NCI-H2107 treated with DMSO at 0.1 percent for 48 hours (cell line): ENCODE results near the gene HHATL.

Experiments used
- DNase-seq: peaks from one replicate; lab custom pipeline; 2025; ENCODE audit not compliant: unreplicated experiment; lab: John Stamatoyannopoulos, UW

HHATL gene

GRCh38 chr3:42699511-42699971, 3.1 kb downstream of the HHATL start:
- DNase-seq = no peak

- DNase-seq = no peak
Observed at GRCh38 chr3:42698911-42699230, 3.7 kb downstream of the HHATL start.

DNA sequence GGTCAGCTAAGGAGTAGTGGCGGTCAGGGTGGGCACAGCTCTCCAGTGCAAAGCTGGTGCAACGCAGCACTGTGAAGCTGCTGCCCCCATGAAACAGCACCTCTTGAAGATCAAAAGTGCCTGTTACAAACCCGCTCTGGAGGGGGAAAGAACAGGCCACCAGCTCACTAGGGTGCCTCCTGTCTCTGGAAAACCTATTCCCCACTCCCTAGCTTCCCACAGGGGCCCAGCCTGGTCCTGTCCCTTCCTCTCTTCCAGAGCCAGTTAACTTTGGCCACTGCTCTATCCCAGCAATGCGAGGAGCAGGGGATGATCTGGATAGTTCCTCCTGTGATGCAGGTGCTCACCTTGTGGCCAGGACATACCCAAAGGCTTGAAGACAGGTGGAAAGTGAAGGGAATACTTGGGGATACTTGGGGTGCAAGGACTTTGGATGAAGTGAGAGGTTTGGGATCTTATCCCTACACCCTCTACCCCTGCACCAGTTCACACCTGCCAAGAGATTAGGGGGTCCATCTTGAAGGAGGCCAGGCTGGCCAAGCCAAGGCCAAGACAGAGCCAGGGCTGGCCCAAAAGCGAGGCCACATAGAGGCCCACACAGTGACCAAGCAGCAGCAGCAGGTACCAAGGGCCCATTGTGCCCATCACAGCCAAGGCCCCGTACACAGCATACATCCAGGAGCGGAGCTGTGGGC, 4.2 kb downstream of the HHATL start:
- no peak for DNase-seq

GRCh38 chr3:42697289-42698051, 5.1 kb downstream of the HHATL start:
- no peak for DNase-seq

GRCh38 chr3:42696356-42697288, 6.0 kb downstream of the HHATL start:
- no peak for DNase-seq

DNA sequence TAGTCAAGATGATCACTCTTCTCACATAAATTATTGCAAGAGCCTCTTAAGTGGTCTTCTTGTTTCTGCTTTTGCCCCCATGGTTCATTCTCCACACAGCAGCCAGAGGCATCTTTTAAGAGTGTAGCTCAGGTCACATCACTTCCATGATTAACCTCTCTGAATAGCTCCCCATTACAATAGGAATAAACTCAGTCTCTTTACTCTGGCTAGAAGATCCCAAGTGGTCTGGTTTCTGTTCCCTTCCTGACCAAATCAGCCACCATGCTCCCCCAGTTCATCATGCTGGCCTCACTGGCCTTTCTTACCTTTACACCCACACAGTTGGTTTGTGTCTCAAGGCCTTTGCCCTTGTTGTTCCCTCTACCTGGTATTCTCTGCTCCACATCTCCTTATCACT, 8.2 kb downstream of the HHATL start:
- no peak for DNase-seq

GRCh38 chr3:42693530-42693930, 9.1 kb downstream of the HHATL start:
- DNase-seq = no peak

- DNase-seq = no peak
Observed at GRCh38 chr3:42692667-42693529, 9.7 kb downstream of the HHATL start.

GRCh38 chr3:42691816-42692666, 10.6 kb downstream of the HHATL start:
- DNase-seq = no peak

DNA sequence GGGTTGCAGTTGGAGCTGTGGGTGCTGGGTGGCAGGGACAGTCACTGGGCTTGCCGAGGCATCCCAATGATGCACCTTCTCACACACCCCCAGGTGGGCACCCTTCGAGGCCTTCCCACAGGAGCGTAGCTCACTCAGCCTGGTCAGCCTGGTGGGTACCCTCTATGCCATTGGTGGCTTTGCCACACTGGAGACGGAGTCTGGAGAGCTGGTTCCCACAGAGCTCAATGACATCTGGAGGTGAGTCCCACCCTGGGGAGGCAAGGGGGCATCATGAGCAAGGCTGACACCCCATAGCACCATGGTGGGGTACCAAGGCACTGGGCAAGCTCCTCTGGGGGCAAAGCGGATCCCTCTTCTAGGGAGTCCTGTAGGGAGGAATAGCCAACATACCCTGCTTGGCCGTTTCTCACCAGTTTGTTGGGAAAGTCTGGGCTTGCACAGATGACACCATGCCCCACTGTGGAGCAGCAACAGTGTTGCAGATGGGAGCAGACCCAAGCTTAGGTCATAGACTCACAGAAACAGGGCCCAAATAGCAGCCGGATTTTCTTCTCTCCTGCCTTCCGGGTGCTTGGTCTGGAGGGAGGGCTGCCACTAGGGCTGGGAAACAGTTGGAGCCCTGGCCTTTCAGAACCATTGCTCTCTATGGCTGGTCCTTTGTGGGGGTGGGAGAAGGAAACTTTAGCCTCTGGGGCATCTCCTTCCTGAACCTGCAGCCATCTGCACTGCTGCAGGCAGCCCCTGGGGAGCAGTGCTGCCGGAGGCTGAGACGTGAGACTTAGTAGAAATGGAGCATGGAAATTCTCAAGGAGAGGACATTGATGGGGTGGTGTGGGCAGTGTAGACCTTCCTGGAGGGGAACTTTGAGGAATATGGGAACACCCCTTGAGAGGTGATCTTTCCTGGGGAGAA, 11.6 kb downstream of the HHATL start:
- no peak for DNase-seq

DNA sequence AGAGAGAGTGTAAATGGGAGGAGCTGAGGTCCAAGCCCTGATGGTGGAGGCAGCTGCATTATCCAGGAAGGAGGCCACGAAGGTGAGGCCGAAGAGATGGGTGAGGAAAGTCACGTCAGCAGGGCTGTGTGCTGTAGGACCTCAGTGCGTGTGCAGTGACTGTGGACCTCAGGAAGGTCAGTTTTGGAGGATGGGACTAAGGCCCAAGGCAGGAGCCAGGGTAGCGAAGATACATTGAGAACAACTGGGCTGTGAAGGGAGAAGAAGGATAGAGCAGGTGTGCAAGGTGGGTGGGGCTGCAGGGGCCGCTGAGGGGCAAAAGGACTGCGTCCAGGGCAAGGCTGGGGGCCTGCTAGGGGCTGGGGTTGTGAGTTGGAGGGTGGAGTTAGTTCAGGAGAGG, 12.4 kb downstream of the HHATL start:
- DNase-seq = no peak

- DNase-seq = no peak
Observed at GRCh38 chr3:42689421-42690014, 13.1 kb downstream of the HHATL start.

- DNase-seq = no peak
Observed at GRCh38 chr3:42688487-42689420, 13.8 kb downstream of the HHATL start.

DNA sequence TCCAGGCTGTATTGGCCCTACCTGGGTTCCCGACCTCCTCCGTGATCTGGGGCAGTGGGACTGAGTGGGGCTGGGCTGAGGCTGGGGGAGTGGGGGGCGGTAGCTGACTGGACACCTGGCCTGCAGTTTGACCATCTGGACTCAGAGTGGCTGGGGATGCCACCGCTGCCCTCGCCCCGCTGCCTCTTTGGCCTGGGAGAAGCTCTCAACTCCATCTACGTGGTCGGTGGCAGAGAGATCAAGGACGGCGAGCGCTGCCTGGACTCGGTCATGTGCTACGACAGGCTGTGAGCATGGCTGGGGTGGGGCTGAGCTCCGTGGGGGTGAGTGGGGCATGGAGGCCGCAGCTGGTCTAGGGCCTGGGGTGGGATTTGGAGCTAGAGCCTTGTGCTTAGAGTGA, 14.6 kb downstream of the HHATL start:
- DNase-seq = no peak

DNA sequence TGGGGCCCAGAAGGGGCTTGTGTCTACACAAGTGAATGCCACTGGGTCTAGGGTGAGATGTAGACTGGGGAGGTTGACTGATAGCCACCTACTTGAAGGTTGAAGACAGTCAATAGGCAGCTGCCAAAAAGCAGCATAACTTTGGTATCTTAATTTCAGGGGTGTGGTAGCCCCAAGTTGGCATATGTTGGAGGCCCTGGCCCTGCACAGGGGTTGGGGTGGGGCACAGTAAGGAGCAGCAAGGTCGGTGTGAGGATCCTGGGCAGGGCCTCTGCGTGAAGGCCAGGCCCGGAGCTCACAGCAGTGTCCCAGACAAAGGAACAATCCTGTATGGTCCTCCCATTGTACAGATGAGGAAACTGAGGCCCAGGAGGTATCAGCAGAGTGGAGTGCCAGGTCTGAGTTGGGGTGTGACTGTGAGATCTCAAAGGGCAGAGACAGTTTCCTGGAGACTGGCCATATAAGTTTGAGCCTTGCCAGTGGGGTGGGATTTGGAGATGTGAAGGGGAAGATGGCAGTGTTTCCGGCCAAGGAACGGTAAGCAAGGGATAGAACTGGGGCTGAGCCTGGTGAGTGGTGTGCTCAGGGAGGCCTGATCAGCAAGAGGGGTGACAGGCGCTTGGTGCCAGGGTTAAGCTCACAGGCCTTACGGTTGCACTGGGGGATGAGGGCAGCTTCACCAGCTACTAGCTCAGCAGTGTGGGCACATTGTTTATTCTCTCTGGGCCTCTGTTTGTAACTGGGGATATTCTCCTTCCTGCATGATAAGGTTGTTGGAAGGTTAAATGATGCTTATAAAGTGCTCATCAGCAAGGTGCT, 15.6 kb downstream of the HHATL start:
- no peak for DNase-seq
